Left ventricle myocardium inferior (tissue), 1 donor: ENCODE results near the gene SMYD3. TPM values are rescaled to one million over a fixed set of nuclear protein-coding genes. Genes with fewer than 3 reads are reported as not detected.

Experiments used
- DNase-seq: peaks from one replicate; pipeline ENCODE4 v3.0.0-alpha.2; 2020
- H3K27ac ChIP-seq: fragments of 200-600 bp; replicated peaks from 2 replicates; pipeline ENCODE4 v1.8.0; 2021
- H3K27me3 ChIP-seq: fragments of 200-600 bp; 2 replicates; pipeline ENCODE4 v1.8.0; 2021; ENCODE audit warnings: low read depth
- H3K36me3 ChIP-seq: fragments of 200-600 bp; 2 replicates; pipeline ENCODE4 v1.8.0; 2021
- H3K4me1 ChIP-seq: fragments of 200-600 bp; 2 replicates; pipeline ENCODE4 v1.8.0; 2021
- H3K4me3 ChIP-seq: fragments of 200-600 bp; 2 replicates; pipeline ENCODE4 v1.8.0; 2021; ENCODE audit warnings: mild to moderate bottlenecking, moderate library complexity
- H3K9me3 ChIP-seq: fragments of 200-600 bp; replicated peaks from 2 replicates; pipeline ENCODE4 v1.8.0; 2021
- CTCF ChIP-seq: fragments of 200-600 bp; IDR thresholded peaks from 2 replicates; pipeline ENCODE4 v1.8.0; 2021; ENCODE audit warnings: antibody characterized with exemption, mild to moderate bottlenecking, borderline replicate concordance
- intact Hi-C: fragments of 100-400 bp; cut with micrococcal nuclease; formaldehyde crosslinking; loops from one replicate; pipeline ENCODE4 v1.11.0; 2022
- total RNA-seq: library from RNA; stranded (reverse); fragmentation: NEBNext Ultra II Directional; extraction: Animal tissue kit (Norgen Biotek cat#: 25700); gene quantifications from one replicate; pipeline ENCODE4 v1.2.1, GENCODE V29; 2021
- donor health status: DM: no; HTN: yes; CAD: no; lungs with severe emphysema.

SMYD3 gene
- total RNA-seq, 1 donor from 2014 or later = 9.9 TPM

GRCh38 chr1:245763873-245764331 is 743.2 kb downstream of the SMYD3 start:
- Histone ChIP-seq H3K27me3 (no peaks in the 10 kb centered on the region), H3K4me1 (no peaks in the 10 kb centered on the region), H3K36me3 (peaks cover 18% of the 10 kb centered on the region), H3K9me3 (no peaks in the 10 kb centered on the region), H3K4me3 (no peak overlapping the region), H3K27ac (no peak overlapping the region)
- DNase-seq = no peak
- TF ChIP-seq CTCF = no peak
- intact Hi-C loops = no loop called here

GRCh38 chr1:245762396-245762910 is 744.6 kb downstream of the SMYD3 start:
- TF ChIP-seq CTCF = no peak
- no peak overlapping the region for H3K4me3 ChIP-seq
- H3K27ac ChIP-seq = no peak overlapping the region
- peaks cover 12% of the 10 kb centered on the region for H3K36me3 ChIP-seq
- DNase-seq = no peak
- H3K27me3 ChIP-seq = no peaks in the 10 kb centered on the region
- intact Hi-C loops = no loop called here
- peaks cover 3% of the 10 kb centered on the region for H3K9me3 ChIP-seq
- no peaks in the 10 kb centered on the region for H3K4me1 ChIP-seq

GRCh38 chr1:245760301-245760700 is 746.8 kb downstream of the SMYD3 start:
- no peak for TF ChIP-seq CTCF
- H3K27ac ChIP-seq = no peak overlapping the region
- no peak for DNase-seq
- no peak overlapping the region for H3K4me3 ChIP-seq
- intact Hi-C loops = no loop called here
- H3K27me3 ChIP-seq = no peaks in the 10 kb centered on the region
- H3K4me1 ChIP-seq = no peaks in the 10 kb centered on the region
- peaks cover 16% of the 10 kb centered on the region for H3K36me3 ChIP-seq
- peaks cover 22% of the 10 kb centered on the region for H3K9me3 ChIP-seq

GRCh38 chr1:245754463-245754961 is 752.6 kb downstream of the SMYD3 start:
- H3K9me3 ChIP-seq = peaks cover 39% of the 10 kb centered on the region
- no peak for TF ChIP-seq CTCF
- peaks cover 14% of the 10 kb centered on the region for H3K36me3 ChIP-seq
- H3K27me3 ChIP-seq = no peaks in the 10 kb centered on the region
- H3K27ac ChIP-seq = no peak overlapping the region
- intact Hi-C loops = no loop called here
- no peak for DNase-seq
- no peak overlapping the region for H3K4me3 ChIP-seq
- no peaks in the 10 kb centered on the region for H3K4me1 ChIP-seq

- no peaks in the 10 kb centered on the region for H3K4me1 ChIP-seq
- peaks cover 16% of the 10 kb centered on the region for H3K36me3 ChIP-seq
- peaks cover 39% of the 10 kb centered on the region for H3K9me3 ChIP-seq
- H3K4me3 ChIP-seq = no peak overlapping the region
- TF ChIP-seq CTCF = no peak
- H3K27ac ChIP-seq = no peak overlapping the region
- intact Hi-C loops = no loop called here
- no peak for DNase-seq
- no peaks in the 10 kb centered on the region for H3K27me3 ChIP-seq
Measured at GRCh38 chr1:245753807-245754206, 753.3 kb downstream of the SMYD3 start.
